H1 (cell line): ENCODE results near the gene ANKRD36B. TPM values are rescaled to one million over a fixed set of nuclear protein-coding genes. Genes with fewer than 3 reads are reported as not detected.
"Not testable (repeated sequence)": the region's sequence is repeated elsewhere in the genome, so short reads cannot be mapped to it uniquely, and the experiment has no call there.

Source experiments
- CTCF ChIA-PET: fragments of 300-600 bp; sonication (Branson Sonifier 250); formaldehyde crosslinking; loops from one replicate; lab custom pipeline; 2021; ENCODE audit not compliant: partially characterized antibody; lab: Charles Lee
- POLR2A ChIA-PET: fragments of 300-600 bp; sonication (Branson Sonifier 250); formaldehyde crosslinking; loops from one replicate; lab custom pipeline; 2021; ENCODE audit warnings: inconsistent platforms; ENCODE audit not compliant: partially characterized antibody; lab: Charles Lee
- DNase-seq, 2 experiments: peaks; one replicate each; pipeline versions ENCODE4 v3.0.0 to v3.0.0-alpha.2; 2010 to 2022; ENCODE audit warnings: low spot score in 2 of 2, low read depth in 1 of 2, mixed read lengths in 1 of 2
- FAIRE-seq: peaks from 2 replicates; lab custom pipeline; 2011; peaks lifted over from hg19 to GRCh38; lab: Jason Lieb, UNC
- H2AFZ ChIP-seq: 2 replicates; pipeline ENCODE4 v1.8.1; 2012; ENCODE audit warnings: low read length, inconsistent platforms
- H2AK5ac ChIP-seq: 2 replicates; pipeline ENCODE4 v1.6.1; 2013; ENCODE audit warnings: low read depth, low read length
- H2BK120ac ChIP-seq: replicated peaks from 2 replicates; pipeline ENCODE3; 2013; ENCODE audit warnings: low read depth, low read length, inconsistent platforms
- H2BK12ac ChIP-seq: 2 replicates; pipeline ENCODE4 v1.6.1; 2013; ENCODE audit warnings: low read depth, low read length
- H2BK15ac ChIP-seq: 2 replicates; pipeline ENCODE4 v1.6.1; 2013; ENCODE audit warnings: low read length
- H2BK20ac ChIP-seq: 2 replicates; pipeline ENCODE4 v1.6.1; 2013; ENCODE audit warnings: low read length
- H2BK5ac ChIP-seq: 2 replicates; pipeline ENCODE4 v1.6.1; 2013; ENCODE audit warnings: low read depth, low read length
- H3K14ac ChIP-seq: 2 replicates; pipeline ENCODE4 v1.6.1; 2013; ENCODE audit warnings: inconsistent platforms; ENCODE audit not compliant: insufficient read length
- H3K18ac ChIP-seq: 2 replicates; pipeline ENCODE4 v1.6.1; 2013; ENCODE audit warnings: low read length; ENCODE audit errors: extremely low read depth
- H3K23ac ChIP-seq: 2 replicates; pipeline ENCODE4 v1.6.1; 2013; ENCODE audit warnings: inconsistent platforms; ENCODE audit not compliant: insufficient read length
- H3K23me2 ChIP-seq: 2 replicates; pipeline ENCODE4 v1.6.1; 2013; ENCODE audit warnings: low read depth, low read length
- H3K27ac ChIP-seq: 2 replicates; pipeline ENCODE4 v1.6.1; 2011; ENCODE audit warnings: low read depth, low read length, inconsistent platforms
- H3K27me3 ChIP-seq, 4 experiments: replicated peaks in 1 of 4; 1 replicate in 1 of 4; 2 replicates in 3 of 4; pipeline versions ENCODE4 v1.6.1 to v1.8.1; 2011 to 2013; ENCODE audit warnings: low read length in 3 of 4, mild to moderate bottlenecking in 3 of 4, inconsistent platforms in 2 of 4, mixed read lengths in 2 of 4, moderate library complexity in 1 of 4; ENCODE audit not compliant: control insufficient read depth in 3 of 4, insufficient read depth in 3 of 4; ENCODE audit errors: extremely low read depth in 1 of 4
- H3K36me3 ChIP-seq, 4 experiments: 2 replicates each; pipeline versions ENCODE4 v1.6.1 to v1.8.1; 2011 to 2013; ENCODE audit warnings: mild to moderate bottlenecking in 4 of 4, low read length in 3 of 4, moderate library complexity in 2 of 4, control low read depth in 1 of 4, inconsistent platforms in 1 of 4; ENCODE audit not compliant: insufficient read depth in 4 of 4, control insufficient read depth in 2 of 4
- H3K4ac ChIP-seq: replicated peaks from 2 replicates; pipeline ENCODE3; 2013; ENCODE audit warnings: low read length, low read depth, mixed read lengths, inconsistent platforms; ENCODE audit not compliant: insufficient read length
- H3K4me1 ChIP-seq, 4 experiments: replicated peaks in 1 of 4; 1 replicate in 1 of 4; 2 replicates in 3 of 4; pipeline versions ENCODE4 v1.6.1 to v1.8.1; 2011 to 2013; ENCODE audit warnings: low read length in 3 of 4, inconsistent platforms in 2 of 4, mixed read lengths in 1 of 4; ENCODE audit not compliant: insufficient read depth in 4 of 4, control insufficient read depth in 3 of 4
- H3K4me2 ChIP-seq, 2 experiments: 2 replicates each; pipeline versions ENCODE4 v1.6.1 to v1.8.1; 2011 to 2013; ENCODE audit warnings: low read depth in 2 of 2, low read length in 2 of 2, control low read depth in 1 of 2, inconsistent platforms in 1 of 2, mild to moderate bottlenecking in 1 of 2; ENCODE audit not compliant: insufficient read depth in 1 of 2
- H3K4me3 ChIP-seq, 4 experiments: fragments of 200-600, 300-600 bp in 1 of 4; sonication (generic), shearing (Covaris generic), sonication (Bioruptor Twin) in 1 of 4; 2 replicates each; pipeline versions ENCODE4 v1.5.1 to v1.8.1; 2011 to 2016; ENCODE audit warnings: low read length in 4 of 4, low read depth in 3 of 4, control low read depth in 2 of 4, inconsistent platforms in 2 of 4, mild to moderate bottlenecking in 2 of 4, mixed read lengths in 1 of 4, moderate library complexity in 1 of 4; ENCODE audit not compliant: insufficient read depth in 2 of 4; ENCODE audit errors: extremely low read depth in 1 of 4
- H3K56ac ChIP-seq: replicated peaks from 2 replicates; pipeline ENCODE3; 2013; ENCODE audit warnings: low read depth, mild to moderate bottlenecking, mixed read lengths, low read length, inconsistent platforms; ENCODE audit not compliant: insufficient read length
- H3K79me1 ChIP-seq: 2 replicates; pipeline ENCODE4 v1.6.1; 2013; ENCODE audit warnings: low read depth, low read length, control low read depth
- H3K79me2 ChIP-seq, 2 experiments: 2 replicates each; pipeline versions ENCODE4 v1.6.1 to v1.8.1; 2012 to 2013; ENCODE audit warnings: low read length in 2 of 2, mild to moderate bottlenecking in 2 of 2, inconsistent platforms in 1 of 2; ENCODE audit not compliant: insufficient read depth in 2 of 2, control insufficient read depth in 1 of 2
- H3K9ac ChIP-seq, 4 experiments: replicated peaks in 1 of 4; 1 replicate in 1 of 4; 2 replicates in 3 of 4; pipeline versions ENCODE4 v1.6.1 to v1.8.1; 2011 to 2013; ENCODE audit warnings: low read depth in 3 of 4, low read length in 3 of 4, control low read depth in 2 of 4, mild to moderate bottlenecking in 2 of 4, moderate library complexity in 2 of 4, inconsistent platforms in 1 of 4; ENCODE audit errors: extremely low read depth in 1 of 4
- H3K9me3 ChIP-seq, 2 experiments: 2 replicates each; pipeline versions ENCODE4 v1.6.1 to v1.8.1; 2012 to 2013; ENCODE audit warnings: mild to moderate bottlenecking in 2 of 2, moderate library complexity in 2 of 2, control low read depth in 1 of 2, inconsistent platforms in 1 of 2, low read depth in 1 of 2, low read length in 1 of 2, mixed read lengths in 1 of 2; ENCODE audit not compliant: insufficient read depth in 2 of 2
- H4K20me1 ChIP-seq, 2 experiments: replicated peaks in 1 of 2; 2 replicates each; pipeline versions ENCODE3 to v1.8.1; 2011 to 2013; ENCODE audit warnings: inconsistent platforms in 2 of 2, low read length in 2 of 2, mild to moderate bottlenecking in 1 of 2; ENCODE audit not compliant: insufficient read depth in 2 of 2, control insufficient read depth in 1 of 2
- H4K5ac ChIP-seq: 2 replicates; pipeline ENCODE4 v1.6.1; 2013; ENCODE audit warnings: low read length, low read depth, mixed read lengths, inconsistent platforms; ENCODE audit not compliant: insufficient read length
- H4K8ac ChIP-seq: 2 replicates; pipeline ENCODE4 v1.8.0; 2013; ENCODE audit warnings: mild to moderate bottlenecking, moderate library complexity, low read length, inconsistent platforms; ENCODE audit not compliant: insufficient read depth; ENCODE audit errors: extremely low read depth
- H4K91ac ChIP-seq: replicated peaks from 2 replicates; pipeline ENCODE3; 2013; ENCODE audit warnings: low read length, mixed read lengths, inconsistent platforms; ENCODE audit not compliant: insufficient read length
- WGBS, 2 experiments: shearing (Covaris generic) in 1 of 2; methylation state at CpG; one replicate each; pipeline versions ENCODE4 v1.1.6 to v1.1.7; 2013 to 2015; ENCODE audit warnings: low lambda C conversion rate in 2 of 2, mixed read lengths in 2 of 2, inconsistent platforms in 1 of 2, low coverage in 1 of 2, missing lambda C conversion rate in 1 of 2; ENCODE audit not compliant: insufficient replicate concordance in 2 of 2, insufficient coverage in 1 of 2, insufficient read length in 1 of 2; ENCODE audit errors: extremely low coverage in 1 of 2, missing lambda C conversion rate in 1 of 2; 5-methylcytosine and 5-hydroxymethylcytosine counted together
- polyA plus RNA-seq, 7 experiments: library from polyadenylated mRNA; depleted of rRNA in 3 of 7; stranded (reverse) in 5 of 7; unstranded in 2 of 7; fragments of >200 nt in 5 of 7; fragments of 200-250 nt in 2 of 7; gene quantifications; 1 replicate in 5 of 7; 2 replicates in 1 of 7; 4 replicates in 1 of 7; pipeline versions ENCODE4 v1.2.1 to v1.2.3, GENCODE V29; 2011 to 2013; ENCODE audit warnings: missing spikeins in 2 of 7, mixed read lengths in 2 of 7
- total RNA-seq: library from RNA; stranded (reverse); fragmentation: NEBNext Ultra II Directional; extraction: Animal tissue kit (Norgen Biotek cat#: 25700); gene quantifications from 2 replicates; pipeline ENCODE4 v1.2.1, GENCODE V29; 2021

The ANKRD36B gene
- total and polyA plus RNA-seq, 2 of the 8 experiments (the other 6 are each of a cell fraction or from before 2014, with no cell fraction given), result 2.4 to 8.5 TPM

GRCh38 chr2:97625354-97626048 is 35.8 kb upstream of the ANKRD36B start:
- not testable (repeated sequence) for H2BK120ac ChIP-seq, H3K14ac ChIP-seq, FAIRE-seq, H3K79me2 ChIP-seq, H3K9me3 ChIP-seq, H3K56ac ChIP-seq, H3K9ac ChIP-seq, H2BK20ac ChIP-seq, H2AFZ ChIP-seq, H3K4me2 ChIP-seq, DNase-seq, H3K27ac ChIP-seq, H3K4ac ChIP-seq, H4K8ac ChIP-seq, H3K36me3 ChIP-seq, H3K4me1 ChIP-seq, H3K4me3 ChIP-seq, H3K18ac ChIP-seq, H4K5ac ChIP-seq, H2AK5ac ChIP-seq, H4K20me1 ChIP-seq, H2BK15ac ChIP-seq, H3K27me3 ChIP-seq, H3K23ac ChIP-seq, H3K23me2 ChIP-seq, H3K79me1 ChIP-seq, H2BK5ac ChIP-seq, H2BK12ac ChIP-seq, H4K91ac ChIP-seq
- WGBS, 2 experiments, result 87% methylated on average over 2 of the region's 8 CpGs; no CpG with 5 or more reads in 1 of the 2 experiments
- CTCF ChIA-PET, result interaction anchor here (1.1 kb wide), 2 partner anchors 40 to 114 kb away, joined by 3 to 5 read pairs; no protein-coding TSS in a partner anchor
- POLR2A ChIA-PET, result interaction anchor here (2.0 kb wide), 1 partner anchor 21 kb away, joined by 6 read pairs; the partner anchor contains the start of gene COX5B

GRCh38 chr2:97622976-97623375 is 33.3 kb upstream of the ANKRD36B start:
- H3K14ac ChIP-seq, H3K27me3 ChIP-seq, H3K18ac ChIP-seq, H3K23ac ChIP-seq, H3K4me3 ChIP-seq, H4K8ac ChIP-seq, DNase-seq, CTCF ChIA-PET, H2BK12ac ChIP-seq, H2BK15ac ChIP-seq, H4K91ac ChIP-seq, H3K4ac ChIP-seq, H2BK5ac ChIP-seq, H3K23me2 ChIP-seq, H3K9ac ChIP-seq, H2BK120ac ChIP-seq, H3K56ac ChIP-seq, H3K9me3 ChIP-seq, H2BK20ac ChIP-seq, H3K4me2 ChIP-seq, H4K5ac ChIP-seq, H2AFZ ChIP-seq, H3K79me2 ChIP-seq, H3K4me1 ChIP-seq, H3K79me1 ChIP-seq, FAIRE-seq, POLR2A ChIA-PET, H3K36me3 ChIP-seq, H3K27ac ChIP-seq, H2AK5ac ChIP-seq, H4K20me1 ChIP-seq: not testable (repeated sequence)
